ENCODE data around the gene FGF18. TPM values are rescaled to one million over a fixed set of nuclear protein-coding genes. Genes with fewer than 3 reads are reported as not detected.

FGF18 gene
- total RNA-seq, 1 donor from 2014 or later, result 0.07 TPM

DNA sequence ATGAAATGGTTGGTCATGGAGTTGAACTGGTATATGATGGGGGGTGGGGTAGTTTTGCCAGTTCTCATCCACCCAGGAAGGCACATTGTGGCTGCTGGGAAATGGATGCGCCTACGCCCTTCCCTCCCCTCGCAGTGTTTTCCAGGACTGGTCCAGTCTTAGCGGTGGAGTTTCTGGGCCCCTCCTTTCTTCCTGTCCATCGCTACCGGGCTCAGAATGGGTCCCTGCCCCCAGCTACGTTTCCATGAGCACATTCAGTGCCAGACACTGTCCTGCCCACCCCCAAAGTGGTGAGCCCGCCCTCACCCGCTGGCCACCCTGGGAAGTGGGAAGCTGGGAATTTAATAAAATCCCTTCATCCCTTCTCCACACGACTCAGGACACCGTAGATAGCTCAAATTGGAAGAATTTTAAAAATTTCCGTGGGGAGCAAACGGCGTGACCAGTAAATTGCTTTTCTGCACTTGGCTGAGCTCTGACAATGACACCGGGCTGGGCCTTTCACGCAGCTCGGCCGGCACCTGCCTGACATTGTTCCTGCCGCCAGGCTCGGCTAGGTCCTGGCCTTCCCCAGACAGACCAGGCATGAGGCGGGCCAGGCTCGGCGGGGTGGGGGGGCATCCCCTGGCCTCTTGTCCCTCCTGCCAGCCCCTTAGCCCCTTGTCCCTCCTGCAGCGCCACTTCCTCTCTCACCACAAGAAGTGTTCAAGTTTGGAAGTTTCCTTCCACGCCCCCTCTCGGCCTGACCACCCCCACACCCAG, 3.6 kb downstream of the FGF18 start:
- DNase-seq (ENCODE audit: low read depth, low spot score), result no peak

DNA sequence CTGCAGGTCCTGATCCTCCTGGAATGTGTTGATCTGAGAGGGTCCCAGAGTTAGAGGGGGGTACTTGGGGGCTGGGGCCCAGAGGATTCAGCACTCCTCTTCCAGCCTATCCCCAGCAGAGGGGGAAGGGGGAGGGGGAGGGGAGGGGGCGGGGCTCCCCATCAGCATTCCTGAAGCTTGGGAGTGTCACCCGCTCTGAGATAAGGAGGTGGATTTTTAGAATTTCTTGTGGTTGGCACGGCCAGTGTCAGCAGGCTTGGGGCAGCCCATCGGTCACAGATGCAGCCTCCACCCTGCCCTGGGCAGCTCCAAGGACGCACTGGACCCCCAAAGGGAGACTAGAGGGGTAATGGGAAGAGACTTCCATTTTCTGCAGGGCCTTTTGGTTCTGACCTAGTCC, 5.3 kb downstream of the FGF18 start:
- no peak for DNase-seq (ENCODE audit: low read depth, low spot score)

DNA sequence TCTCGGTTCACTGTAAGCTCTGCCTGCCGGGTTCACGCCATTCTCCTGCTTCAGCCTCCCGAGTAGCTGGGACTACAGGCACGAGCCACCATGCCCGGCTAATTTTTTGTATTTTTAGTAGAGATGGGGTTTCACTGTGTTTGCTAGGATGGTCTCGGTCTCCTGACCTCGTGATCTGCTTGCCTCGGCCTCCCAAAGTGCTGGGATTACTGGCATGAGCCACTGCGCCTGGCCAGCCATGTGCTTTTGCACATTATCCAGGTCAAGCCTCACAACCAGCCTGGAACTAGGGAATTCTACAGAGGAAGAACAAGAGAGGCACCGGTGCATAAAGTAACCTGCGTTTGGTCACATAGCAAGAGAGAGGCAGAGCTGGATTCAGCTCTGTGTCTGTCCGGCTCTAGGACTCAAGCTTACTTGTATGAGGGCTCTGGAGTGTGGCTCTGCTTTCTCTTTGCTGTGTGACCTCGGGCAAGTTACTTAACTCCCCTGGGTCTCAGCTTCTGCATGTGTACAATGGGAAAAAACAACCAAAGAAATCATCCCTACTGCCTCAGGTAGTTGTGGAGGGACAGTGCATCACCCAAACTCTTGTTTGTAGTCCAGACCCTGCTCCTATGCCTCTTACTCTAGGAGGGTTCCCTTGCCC, 6.3 kb downstream of the FGF18 start:
- no peak for DNase-seq (ENCODE audit: low read depth, low spot score)

DNA sequence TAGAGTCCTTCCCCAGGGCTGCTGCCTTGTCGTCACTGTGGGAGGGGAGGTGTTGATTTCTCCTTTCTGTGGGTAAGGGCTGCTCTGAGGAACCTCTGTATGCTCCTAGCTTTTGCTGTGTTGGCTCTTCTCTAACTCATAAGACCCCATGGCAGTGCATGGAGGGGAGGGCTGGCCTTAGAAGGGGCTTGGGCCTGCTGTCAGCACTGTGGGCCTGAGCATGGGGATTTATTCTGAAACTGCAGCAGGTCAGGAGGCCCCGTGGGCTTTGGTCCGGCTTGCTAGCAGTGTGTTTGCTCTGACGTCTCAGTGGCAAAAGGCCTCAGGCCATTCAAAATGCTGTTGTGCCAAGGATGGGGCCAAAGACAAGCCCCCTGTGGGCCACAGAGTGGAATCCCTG, 6.8 kb downstream of the FGF18 start:
- DNase-seq (ENCODE audit: low read depth, low spot score), result no peak

DNA sequence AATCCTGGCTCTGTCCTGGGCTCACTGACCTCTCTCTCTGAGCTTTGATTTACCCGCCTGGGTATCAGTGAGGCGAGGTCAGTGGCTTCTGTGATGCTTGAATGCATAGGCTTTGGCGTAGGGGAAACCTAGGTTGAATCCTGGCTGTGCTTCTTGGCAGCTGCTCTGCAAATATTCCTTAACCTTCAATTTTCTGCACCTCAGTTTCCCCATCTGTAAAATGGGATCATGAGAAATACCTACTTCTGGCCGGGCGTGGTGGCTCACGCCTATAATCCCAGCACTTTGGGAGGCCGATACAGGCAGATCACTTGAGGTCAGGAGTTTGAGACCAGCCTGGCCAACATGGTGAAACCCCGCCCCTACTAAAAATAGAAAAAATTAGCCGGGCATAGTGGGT, 7.2 kb downstream of the FGF18 start:
- DNase-seq (ENCODE audit: low read depth, low spot score), result no peak

DNA sequence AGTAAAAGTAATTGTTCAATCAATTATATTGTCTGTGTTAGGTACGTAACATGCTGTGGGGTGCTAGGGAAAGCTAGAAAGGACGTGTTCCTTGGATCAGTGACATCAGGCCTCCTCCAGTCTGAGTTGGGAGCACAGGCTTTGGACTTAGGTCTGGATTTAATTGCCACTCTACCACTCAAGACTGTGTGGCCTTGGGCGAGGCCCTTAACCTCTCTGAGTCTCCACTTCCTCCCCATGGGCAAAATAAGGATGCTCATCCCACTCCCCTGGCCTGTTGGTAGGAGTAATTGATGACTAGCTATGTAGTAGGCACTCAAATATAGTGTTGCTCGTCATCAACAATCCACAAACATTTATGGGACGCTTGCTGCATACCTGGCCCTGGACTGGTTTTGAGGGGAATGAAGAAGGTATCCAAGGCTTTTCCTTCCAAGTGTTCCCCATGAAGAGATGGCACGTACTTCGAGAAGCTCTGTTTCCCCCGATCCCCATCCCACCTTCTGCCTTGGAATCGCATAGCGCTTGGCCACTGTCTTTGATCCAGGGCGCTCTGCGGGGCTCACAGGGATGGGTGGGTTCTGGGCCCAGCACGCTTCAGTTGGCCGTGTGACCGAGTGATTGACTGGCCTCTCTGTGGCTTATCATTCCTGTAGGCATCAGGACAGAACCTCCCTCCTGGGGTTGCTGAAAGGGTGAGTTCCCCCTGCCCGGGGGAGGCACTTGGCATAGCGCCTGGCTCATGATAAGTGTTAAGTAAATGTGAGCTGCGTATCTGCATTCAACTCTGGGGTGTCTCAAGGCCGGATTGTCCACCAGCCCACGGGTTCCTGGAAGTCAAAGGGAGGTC, 8.1 kb downstream of the FGF18 start:
- no peak for DNase-seq (ENCODE audit: low read depth, low spot score)

DNA sequence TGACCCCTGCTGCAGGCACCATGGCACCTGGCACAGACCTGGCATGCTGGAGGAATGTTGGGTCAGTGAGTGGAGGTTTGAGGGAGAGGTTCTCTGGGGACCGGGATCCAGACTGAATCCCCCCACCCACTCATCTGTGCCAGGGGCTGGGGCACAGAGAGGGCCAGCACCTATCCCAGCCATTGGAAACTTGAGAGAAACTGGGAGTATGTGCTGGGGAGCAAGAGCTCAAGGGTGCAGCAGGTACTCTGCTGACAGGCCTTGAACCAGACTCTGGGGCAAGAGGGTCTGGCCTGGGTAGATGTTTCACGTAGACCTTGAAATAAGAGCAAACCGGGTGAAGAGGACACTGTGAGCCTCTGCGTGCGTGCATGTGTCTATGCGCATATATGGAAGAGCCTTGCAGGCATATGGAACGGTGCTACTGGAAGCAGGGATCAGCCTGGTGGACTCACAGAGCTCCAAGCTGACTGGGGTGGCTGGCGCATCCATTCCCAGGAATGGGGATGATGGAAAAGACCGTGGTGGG, 8.8 kb downstream of the FGF18 start:
- DNase-seq (ENCODE audit: low read depth, low spot score), result no peak

DNA sequence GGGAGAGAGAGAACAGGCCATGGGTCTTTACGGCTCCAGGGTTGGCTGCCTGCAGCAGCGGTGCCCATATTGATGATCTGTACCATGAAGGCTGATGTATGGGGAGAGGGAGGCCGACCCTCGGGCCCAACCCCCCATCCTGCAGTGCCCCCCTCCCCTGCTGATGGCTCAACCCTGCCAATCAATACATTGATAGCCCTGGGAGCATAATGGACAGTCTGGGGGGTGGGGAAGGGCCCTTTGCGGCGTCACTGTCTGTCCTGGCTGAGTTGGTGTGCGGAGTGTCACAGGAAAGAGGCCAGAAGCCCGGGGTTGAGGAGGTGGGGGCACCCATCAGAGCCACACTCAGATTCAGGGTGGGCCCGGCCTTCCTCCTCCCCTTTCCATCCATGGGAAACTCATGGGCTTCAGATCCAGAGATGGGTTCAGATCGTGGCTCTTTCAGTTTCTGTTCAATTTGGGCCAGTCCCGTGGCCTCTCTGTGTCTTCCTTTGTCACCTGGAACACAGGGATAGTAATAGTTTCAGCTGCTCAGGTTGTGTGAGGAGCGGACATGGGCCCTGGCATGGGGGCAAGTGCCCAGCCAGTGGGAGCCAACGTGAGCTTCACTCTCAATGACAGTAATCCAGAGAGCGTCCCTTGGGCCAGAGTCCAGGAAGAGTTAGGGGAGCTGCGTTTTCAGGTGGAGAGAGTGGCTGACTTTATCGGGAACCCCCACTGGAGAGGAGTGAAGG, 9.5 kb downstream of the FGF18 start:
- no peak for DNase-seq (ENCODE audit: low read depth, low spot score)

DNA sequence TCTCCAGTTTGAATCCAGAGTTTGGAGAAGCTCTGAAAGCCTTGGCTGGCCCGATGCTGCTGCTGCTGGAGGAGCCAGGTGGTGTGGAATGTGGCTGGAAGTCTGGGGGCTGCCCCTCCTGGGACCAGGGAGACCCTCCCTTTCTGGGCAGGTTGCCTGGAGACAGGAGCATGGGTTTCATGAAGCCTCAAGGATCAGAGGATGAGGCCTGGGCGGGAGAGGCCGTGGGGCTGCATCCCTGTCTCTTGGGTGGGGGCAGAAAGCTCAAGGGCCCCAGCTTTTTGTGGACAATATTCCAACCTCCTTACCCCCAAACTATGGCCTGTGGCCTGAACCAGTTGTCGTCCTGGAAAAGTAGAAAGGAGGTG, 10.1 kb downstream of the FGF18 start:
- DNase-seq (ENCODE audit: low read depth, low spot score), result no peak

DNA sequence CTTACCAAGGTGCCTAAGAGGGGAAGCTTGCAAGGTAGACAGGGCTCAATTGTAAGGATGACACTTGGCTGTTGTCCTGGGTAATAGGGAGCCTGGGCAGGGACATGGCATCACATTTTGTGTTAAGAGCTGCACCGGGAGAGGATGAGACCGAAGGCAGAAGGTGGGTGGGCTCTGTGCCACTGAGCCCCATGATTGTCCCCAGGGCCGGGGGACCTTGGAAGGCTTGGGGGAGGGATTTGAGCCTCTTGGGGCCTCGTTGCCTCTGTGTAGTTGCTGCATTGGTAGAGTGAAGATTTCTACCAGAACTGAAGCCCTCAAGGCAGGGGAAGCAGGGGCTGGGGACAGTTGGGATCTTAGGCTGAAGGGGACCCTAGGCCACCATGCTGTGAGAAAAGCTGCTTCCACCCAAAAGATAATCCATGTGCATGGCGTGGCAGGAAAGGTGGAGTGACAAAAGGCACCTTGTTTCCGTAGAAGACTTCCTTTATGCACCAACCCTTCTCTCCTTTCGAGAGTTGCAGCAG, 11.9 kb downstream of the FGF18 start:
- no peak for DNase-seq (ENCODE audit: low read depth, low spot score)

DNA sequence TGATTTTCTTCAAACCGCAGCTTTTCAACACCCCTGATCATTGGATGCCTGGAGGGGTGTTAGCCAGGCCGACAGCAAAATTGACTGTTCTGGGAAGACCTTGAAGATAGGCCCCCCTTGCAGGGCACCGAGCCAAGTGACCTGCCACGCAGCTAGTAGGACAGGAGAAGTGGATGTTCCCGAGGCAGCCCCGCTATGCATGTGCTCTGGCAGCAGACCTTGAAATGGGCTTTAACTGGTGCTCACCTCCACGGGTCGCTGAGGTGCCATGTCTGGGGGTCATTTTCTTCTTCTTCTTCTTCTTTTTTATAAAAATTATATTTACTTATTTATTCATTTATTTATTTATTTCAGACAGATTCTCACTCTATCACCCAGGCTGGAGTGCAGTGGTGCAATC, 12.6 kb downstream of the FGF18 start:
- DNase-seq (ENCODE audit: low read depth, low spot score), result no peak

DNA sequence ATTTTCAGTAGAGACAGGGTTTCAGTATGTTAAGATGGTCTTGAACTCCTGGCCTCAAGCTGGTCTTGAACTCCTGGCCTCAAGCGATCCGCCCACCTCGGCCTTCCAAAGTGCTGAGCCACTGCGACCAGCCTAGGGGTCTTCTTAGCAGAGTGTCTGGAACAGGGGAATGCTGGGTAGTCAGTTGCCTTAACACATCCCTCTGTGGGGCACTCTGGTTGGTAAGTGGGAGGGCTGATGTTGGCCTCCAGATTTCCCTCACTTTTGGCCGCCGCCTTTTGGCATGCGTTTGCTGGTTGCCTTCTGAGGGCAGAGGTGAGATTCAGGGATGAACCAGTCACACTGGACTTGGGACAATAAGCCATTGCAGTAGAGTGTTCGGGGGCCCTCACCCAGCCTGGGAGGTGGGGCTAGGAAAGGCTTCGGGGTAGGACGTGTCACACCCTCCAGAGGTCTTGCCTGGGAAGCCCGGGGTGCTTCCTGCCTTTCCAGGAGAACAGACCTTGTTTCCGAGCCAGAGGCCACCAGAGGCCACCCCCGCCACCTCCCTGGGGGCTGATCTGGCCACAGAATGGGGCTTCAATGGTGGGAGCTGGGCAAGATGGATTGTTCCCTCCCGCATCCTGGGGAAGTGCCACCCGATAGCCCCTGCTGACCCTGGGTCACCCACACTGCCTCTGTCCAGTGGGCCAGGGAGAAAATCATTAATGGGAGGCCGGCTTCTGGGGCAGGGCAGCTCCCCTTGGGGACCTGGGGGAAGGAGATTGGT, 13.3 kb downstream of the FGF18 start:
- DNase-seq (ENCODE audit: low read depth, low spot score), result no peak

DNA sequence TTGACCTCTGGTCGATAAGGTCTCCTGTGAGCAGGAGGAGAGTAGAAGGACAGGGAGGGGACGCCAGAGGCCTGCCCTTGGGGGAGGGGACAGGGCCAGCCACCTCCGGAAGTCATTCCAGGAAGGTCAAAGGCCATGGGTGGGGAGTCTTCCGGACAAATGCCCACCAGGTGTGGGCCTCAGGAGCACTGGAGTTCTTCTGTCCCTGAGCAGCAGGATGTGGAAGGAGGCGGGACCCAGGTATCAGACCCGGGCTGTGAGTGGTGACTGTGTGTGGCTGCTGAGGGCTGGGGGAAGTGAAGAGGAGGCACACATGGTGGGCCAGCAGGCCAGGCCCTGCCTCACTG, 13.9 kb downstream of the FGF18 start:
- no peak for DNase-seq (ENCODE audit: low read depth, low spot score)

DNA sequence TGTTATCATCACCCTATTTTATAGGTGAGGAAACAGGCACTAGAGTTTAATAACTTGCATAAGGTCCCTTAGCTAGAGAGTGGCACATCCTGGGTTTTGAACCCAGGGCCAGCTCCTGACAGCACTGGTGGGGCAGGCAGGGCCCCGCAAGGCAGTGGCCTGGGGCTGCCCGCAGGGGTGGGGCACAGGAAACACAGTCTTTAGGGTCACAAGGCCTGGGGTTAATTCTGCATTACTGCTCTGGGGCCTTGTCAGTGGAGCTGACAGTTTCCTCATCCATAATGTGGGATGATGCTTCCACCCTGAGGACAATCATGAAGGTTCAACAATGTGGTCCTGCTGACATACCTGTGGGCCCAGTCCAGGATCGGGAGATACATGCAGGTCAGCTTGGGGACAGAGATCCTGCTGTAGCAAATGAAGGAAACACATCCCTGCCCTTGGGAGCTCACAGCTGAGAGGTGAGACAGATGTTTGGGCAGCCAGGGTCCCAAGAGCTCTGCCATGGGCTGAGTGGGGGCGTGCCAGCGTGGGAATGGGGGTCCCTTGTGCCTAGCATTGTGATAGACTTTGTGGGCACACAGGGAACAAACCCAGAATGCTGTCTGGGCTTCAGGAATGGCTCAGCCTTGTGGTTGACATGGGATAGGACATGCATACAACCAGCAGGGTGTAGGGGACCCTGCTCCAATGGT, 14.7 kb downstream of the FGF18 start:
- DNase-seq (ENCODE audit: low read depth, low spot score), result no peak

DNA sequence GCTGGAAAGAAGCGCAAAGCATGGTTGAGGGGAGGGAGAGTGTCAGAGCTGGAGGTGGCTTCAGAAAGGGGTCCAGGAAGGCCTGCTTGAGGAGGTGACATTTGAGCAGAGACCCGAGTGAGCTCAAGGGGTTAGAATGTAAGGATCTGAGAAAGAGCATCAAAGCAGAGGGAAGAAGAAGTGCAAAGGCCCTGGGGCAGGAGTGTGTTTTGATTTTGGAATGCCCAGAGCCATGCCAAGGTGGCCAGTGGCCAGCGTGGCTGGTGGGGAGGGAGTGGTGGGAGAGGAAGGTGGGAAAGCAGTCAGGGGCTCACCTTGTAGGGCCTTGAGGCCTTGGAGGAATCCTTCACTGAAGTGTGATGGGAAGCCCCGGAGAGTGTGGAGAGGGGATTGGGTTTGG, 15.4 kb downstream of the FGF18 start:
- DNase-seq (ENCODE audit: low read depth, low spot score), result no peak

DNA sequence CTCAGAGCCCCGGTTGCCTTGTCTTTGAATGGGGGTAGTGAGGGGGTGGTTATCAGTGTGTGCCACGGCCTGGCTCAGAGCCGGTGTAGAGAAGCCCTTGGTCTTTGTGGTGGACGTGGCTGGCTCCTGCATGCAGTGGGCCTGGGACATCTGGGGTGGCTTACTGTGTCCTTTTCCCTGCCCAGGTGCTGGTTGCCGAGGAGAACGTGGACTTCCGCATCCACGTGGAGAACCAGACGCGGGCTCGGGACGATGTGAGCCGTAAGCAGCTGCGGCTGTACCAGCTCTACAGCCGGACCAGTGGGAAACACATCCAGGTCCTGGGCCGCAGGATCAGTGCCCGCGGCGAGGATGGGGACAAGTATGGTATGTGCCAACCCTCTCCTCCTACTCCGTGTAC, 16.5 kb downstream of the FGF18 start:
- no peak for DNase-seq (ENCODE audit: low read depth, low spot score)

DNA sequence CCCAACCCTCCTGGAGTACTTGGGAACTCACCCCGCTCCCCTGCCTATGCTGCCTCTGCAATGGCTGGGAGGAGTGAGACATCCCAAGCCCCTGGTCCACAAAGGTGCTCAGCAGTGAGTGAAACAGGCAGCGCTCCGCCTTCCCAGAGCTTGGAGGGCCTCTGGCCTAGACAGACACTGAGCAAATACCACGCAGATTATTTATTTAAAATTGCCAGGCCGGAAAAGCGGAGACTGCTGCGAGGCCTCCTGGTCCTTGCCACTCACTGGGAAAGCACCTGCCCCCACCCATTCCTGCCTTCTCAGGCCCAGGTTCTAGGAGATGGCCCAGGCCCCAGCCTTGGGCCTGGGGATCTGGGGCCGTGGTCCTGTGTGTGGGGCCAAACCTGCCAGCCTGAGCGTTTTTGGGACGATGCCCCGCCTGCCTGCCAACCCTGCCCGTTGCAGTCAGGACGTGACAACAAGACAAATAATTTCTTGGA, 17.4 kb downstream of the FGF18 start:
- DNase-seq (ENCODE audit: low read depth, low spot score), result no peak

DNA sequence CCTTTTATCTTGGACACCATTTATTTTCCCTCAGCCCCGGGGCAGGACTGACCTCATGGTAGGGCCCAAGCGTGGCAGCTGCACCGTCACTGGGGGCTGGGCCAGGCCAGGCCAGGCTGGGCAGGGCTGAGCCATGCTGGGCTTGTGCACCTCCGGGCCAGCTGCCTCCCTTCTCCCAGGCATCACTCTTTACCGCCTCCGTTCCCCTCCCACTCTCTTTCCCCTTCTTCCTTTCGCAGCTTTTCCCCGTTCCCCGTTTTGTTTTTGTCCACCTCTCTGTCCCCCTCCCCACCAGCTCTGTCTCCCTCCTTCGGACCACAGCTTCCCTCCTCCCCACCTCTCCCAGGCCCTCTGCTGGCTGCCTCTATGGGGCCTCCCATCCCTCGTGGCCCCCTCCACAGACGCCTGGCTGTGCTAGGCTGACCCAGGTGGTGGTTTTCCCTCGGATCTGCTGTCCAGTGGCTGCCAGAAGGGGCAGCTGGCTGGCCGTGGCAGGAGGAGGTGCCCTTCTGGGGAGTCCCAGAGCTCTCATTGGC, 17.9 kb downstream of the FGF18 start:
- no peak for DNase-seq (ENCODE audit: low read depth, low spot score)

DNA sequence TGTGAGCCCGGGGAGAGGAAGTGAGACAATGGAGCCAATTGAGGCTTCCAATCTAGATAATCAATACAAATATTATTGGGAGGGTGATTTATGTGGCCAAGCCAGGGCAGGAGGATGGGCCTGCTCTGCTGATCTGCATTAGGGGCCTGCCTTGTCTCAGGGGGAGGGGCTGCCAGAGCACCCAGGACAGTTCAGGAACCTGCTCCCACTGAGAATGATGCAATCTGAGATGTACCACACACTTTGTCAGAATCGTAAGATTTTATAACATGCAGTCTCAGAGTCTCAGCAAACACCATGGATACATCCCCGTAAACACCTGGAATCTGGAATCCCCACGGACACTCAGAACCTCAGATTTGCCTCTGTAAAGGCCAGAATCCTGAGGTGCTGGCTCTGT, 19.3 kb downstream of the FGF18 start:
- DNase-seq (ENCODE audit: low read depth, low spot score), result no peak
